Smooth muscle cell (in vitro differentiated cells): ENCODE data around the gene DNAH11. TPM values are rescaled to one million over a fixed set of nuclear protein-coding genes. Genes with fewer than 3 reads are reported as not detected.

ENCODE experiments used
- DNase-seq: peaks from one replicate; lab custom pipeline; 2025; ENCODE audit not compliant: unreplicated experiment; lab: John Stamatoyannopoulos, UW
- H2AFZ ChIP-seq: fragments of 200-600 bp; sonication (generic); 2 replicates; pipeline ENCODE4 v1.6.0; 2016; ENCODE audit warnings: antibody characterized with exemption, low read depth, mild to moderate bottlenecking
- H3F3A ChIP-seq: fragments of 200-600 bp; sonication (generic); 2 replicates; pipeline ENCODE4 v1.6.0; 2017; ENCODE audit warnings: antibody characterized with exemption, low read depth
- H3K27ac ChIP-seq: fragments of 200-600 bp; sonication (generic); 2 replicates; pipeline ENCODE4 v1.5.1; 2016; ENCODE audit warnings: low read depth, mild to moderate bottlenecking
- H3K27me3 ChIP-seq: fragments of 200-600 bp; sonication (generic); 2 replicates; pipeline ENCODE4 v1.6.1; 2016; ENCODE audit warnings: low read depth, mild to moderate bottlenecking
- H3K36me3 ChIP-seq: fragments of 200-600 bp; sonication (generic); 2 replicates; pipeline ENCODE4 v1.5.1; 2016; ENCODE audit warnings: low read depth
- H3K4me1 ChIP-seq: fragments of 200-600 bp; sonication (generic); 2 replicates; pipeline ENCODE4 v1.5.1; 2016; ENCODE audit warnings: low read depth
- H3K4me2 ChIP-seq: fragments of 200-600 bp; sonication (generic); 2 replicates; pipeline ENCODE4 v1.6.0; 2016; ENCODE audit warnings: mild to moderate bottlenecking
- H3K4me3 ChIP-seq: fragments of 200-600 bp; sonication (generic); 2 replicates; pipeline ENCODE4 v1.5.1; 2016; ENCODE audit warnings: mild to moderate bottlenecking
- H3K79me2 ChIP-seq: fragments of 200-600 bp; sonication (generic); 2 replicates; pipeline ENCODE4 v1.6.0; 2016; ENCODE audit warnings: low read depth, mild to moderate bottlenecking
- H3K9ac ChIP-seq: fragments of 200-600 bp; sonication (generic); 2 replicates; pipeline ENCODE4 v1.6.0; 2016; ENCODE audit warnings: low read depth
- H3K9me3 ChIP-seq: fragments of 200-600 bp; sonication (generic); replicated peaks from 2 replicates; pipeline ENCODE4 v1.5.1; 2016; ENCODE audit warnings: low read depth
- H4K20me1 ChIP-seq: fragments of 200-600 bp; sonication (generic); 2 replicates; pipeline ENCODE4 v1.6.0; 2016; ENCODE audit warnings: low read depth
- WGBS: methylation state at CpG from one replicate; pipeline ENCODE4 v1.1.7; 2016; ENCODE audit warnings: low lambda C conversion rate; 5-methylcytosine and 5-hydroxymethylcytosine counted together
- polyA plus RNA-seq: library from polyadenylated mRNA; unstranded; fragments of >200 nt; fragmentation: Nextera tagmentation; extraction: Ambion mirVana; gene quantifications from 2 replicates; pipeline ENCODE4 v1.2.1, GENCODE V29; 2016
- total RNA-seq: library from RNA; depleted of rRNA; stranded (reverse); fragments of >200 nt; gene quantifications from 2 replicates; pipeline ENCODE4 v1.2.3, GENCODE V29; 2014
- TF ChIP-seq, protein P1 (sequence below): fragments of 200-600 bp; sonication (generic); IDR thresholded peaks from 2 replicates; pipeline ENCODE4 v1.5.1; 2017; ENCODE audit warnings: borderline replicate concordance, mild to moderate bottlenecking, antibody characterized with exemption; ENCODE audit not compliant: insufficient read depth, poor library complexity, severe bottlenecking

Gene DNAH11
- total RNA-seq (0.22 and 2.0 TPM in 2 replicates), polyA plus RNA-seq (0.33 and 0.63 TPM in 2 replicates)

DNA sequence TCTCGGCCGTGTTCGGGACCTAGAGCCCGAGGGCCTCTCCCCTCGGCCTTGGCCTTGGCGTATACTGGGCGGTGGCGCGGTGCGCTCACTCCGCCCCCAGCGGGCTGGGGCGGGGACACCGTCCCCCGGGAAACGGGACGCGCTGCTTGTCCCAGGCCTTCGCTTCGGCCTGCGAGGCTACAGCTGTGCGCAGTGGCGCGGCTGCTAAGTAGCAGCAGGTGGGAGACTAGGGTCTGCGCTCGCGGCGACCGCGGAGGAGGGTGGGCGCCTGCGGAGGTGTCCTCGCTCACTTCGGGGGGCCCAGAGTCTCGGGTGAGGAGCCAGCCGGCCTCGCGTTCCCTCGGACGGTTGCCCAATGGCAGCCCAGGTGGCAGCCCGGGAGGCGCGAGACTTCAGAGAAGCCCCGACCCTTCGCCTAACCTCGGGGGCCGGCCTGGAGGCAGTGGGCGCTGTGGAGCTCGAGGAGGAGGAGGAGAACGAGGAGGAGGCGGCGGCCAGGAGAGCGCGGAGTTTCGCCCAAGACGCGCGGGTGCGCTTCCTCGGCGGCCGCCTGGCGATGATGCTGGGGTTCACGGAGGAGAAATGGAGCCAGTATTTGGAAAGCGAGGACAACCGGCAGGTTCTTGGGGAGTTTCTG is at the start of gene DNAH11:
Gene DNAH11 (plus strand): TSS at position 149 of the 637 bp plus-strand sequence. CDS start 207 bp downstream, at position 356.
- no peak within 1 kb of the TSS for H3K9ac ChIP-seq
- peak within 1 kb of the TSS; percentile 62 for H3K4me3 ChIP-seq
- H3F3A ChIP-seq: no peaks in the 10 kb centered on the region
- H3K27me3 ChIP-seq: peaks cover 76% of the 10 kb centered on the region
- no peak for DNase-seq
- H3K4me1 ChIP-seq: peaks cover 9% of the 10 kb centered on the region
- peak within 1 kb of the TSS; percentile 82 for H2AFZ ChIP-seq
- no peaks in the 10 kb centered on the region for H3K79me2 ChIP-seq
- peak within 1 kb of the TSS; percentile 98 for H3K4me2 ChIP-seq
- TF ChIP-seq, protein P1, sequence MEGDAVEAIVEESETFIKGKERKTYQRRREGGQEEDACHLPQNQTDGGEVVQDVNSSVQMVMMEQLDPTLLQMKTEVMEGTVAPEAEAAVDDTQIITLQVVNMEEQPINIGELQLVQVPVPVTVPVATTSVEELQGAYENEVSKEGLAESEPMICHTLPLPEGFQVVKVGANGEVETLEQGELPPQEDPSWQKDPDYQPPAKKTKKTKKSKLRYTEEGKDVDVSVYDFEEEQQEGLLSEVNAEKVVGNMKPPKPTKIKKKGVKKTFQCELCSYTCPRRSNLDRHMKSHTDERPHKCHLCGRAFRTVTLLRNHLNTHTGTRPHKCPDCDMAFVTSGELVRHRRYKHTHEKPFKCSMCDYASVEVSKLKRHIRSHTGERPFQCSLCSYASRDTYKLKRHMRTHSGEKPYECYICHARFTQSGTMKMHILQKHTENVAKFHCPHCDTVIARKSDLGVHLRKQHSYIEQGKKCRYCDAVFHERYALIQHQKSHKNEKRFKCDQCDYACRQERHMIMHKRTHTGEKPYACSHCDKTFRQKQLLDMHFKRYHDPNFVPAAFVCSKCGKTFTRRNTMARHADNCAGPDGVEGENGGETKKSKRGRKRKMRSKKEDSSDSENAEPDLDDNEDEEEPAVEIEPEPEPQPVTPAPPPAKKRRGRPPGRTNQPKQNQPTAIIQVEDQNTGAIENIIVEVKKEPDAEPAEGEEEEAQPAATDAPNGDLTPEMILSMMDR: no peak
- H3K36me3 ChIP-seq: no peaks in the 10 kb centered on the region
- H3K27ac ChIP-seq: no peak within 1 kb of the TSS
- H4K20me1 ChIP-seq: no peaks in the 10 kb centered on the region
- no peaks in the 10 kb centered on the region for H3K9me3 ChIP-seq
- WGBS: 1% methylated on average over 65 of the region's 66 CpGs

DNA sequence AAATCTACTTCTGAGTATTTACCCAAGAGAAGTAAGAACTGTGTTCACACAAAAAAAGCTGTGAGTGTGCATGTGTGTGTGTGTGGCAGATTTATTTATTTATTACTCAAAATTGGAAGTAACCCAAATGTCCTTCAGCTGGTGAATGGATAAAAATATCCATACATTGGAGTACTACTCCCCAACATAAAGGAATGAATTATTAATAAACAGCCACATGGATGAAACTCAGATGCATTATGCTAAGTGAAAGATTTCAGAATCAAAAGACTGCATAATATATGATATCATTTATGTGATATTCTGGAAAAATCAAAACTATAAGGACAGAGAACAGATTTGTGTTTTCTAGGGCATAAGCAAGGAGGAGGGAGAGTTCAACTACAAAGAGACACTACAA is 47.1 kb upstream of the DNAH11 start:
- H3K36me3 ChIP-seq: peaks cover 11% of the 10 kb centered on the region
- TF ChIP-seq, protein P1: no peak
- no peaks in the 10 kb centered on the region for H4K20me1 ChIP-seq
- H3K27me3 ChIP-seq: no peaks in the 10 kb centered on the region
- no peaks in the 10 kb centered on the region for H3K4me1 ChIP-seq
- H3K4me2 ChIP-seq: no peak overlapping the region
- H3K9ac ChIP-seq: no peak overlapping the region
- no peak overlapping the region for H3K27ac ChIP-seq
- no peaks in the 10 kb centered on the region for H3F3A ChIP-seq
- H3K4me3 ChIP-seq: no peak overlapping the region
- no peak overlapping the region for H2AFZ ChIP-seq
- peaks cover 8% of the 10 kb centered on the region for H3K9me3 ChIP-seq
- H3K79me2 ChIP-seq: no peaks in the 10 kb centered on the region
- DNase-seq: no peak

DNA sequence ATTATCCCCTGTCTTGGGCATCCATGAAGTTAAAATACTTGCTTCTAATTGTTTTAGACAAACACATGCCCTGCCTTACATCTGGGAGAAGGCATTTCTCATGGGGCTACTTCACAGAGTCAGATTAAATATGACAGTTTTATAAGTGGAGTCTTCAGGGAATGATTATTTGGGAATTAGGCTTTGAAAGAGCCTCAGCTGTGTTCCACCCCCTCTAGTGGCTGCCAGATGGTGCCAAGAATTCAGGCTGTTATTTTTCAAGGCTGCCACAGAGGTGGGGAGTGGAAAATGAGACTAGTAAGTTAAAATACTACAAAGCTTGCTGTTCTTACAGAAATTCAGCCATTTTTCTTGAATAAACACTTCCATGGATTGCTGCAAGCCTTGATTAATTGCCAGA is 45.8 kb upstream of the DNAH11 start:
- no peak overlapping the region for H3K9ac ChIP-seq
- no peaks in the 10 kb centered on the region for H3F3A ChIP-seq
- H4K20me1 ChIP-seq: no peaks in the 10 kb centered on the region
- no peak overlapping the region for H3K27ac ChIP-seq
- H3K4me1 ChIP-seq: no peaks in the 10 kb centered on the region
- no peak for DNase-seq
- peaks cover 11% of the 10 kb centered on the region for H3K36me3 ChIP-seq
- peaks cover 8% of the 10 kb centered on the region for H3K9me3 ChIP-seq
- H3K4me2 ChIP-seq: no peak overlapping the region
- no peaks in the 10 kb centered on the region for H3K79me2 ChIP-seq
- no peak overlapping the region for H2AFZ ChIP-seq
- no peaks in the 10 kb centered on the region for H3K27me3 ChIP-seq
- TF ChIP-seq, protein P1: no peak
- no peak overlapping the region for H3K4me3 ChIP-seq
